ENCODE data around the gene AGAP1.
"Not testable (repeated sequence)": the region's sequence is repeated elsewhere in the genome, so short reads cannot be mapped to it uniquely, and the experiment has no call there.

AGAP1 gene

GRCh38 chr2:235935773-235936172 lies 441.9 kb downstream of the AGAP1 start:
- DNase-seq, result no peak

- peak; percentile 35 for DNase-seq
Observed at GRCh38 chr2:235936493-235936892, 442.6 kb downstream of the AGAP1 start.

DNA sequence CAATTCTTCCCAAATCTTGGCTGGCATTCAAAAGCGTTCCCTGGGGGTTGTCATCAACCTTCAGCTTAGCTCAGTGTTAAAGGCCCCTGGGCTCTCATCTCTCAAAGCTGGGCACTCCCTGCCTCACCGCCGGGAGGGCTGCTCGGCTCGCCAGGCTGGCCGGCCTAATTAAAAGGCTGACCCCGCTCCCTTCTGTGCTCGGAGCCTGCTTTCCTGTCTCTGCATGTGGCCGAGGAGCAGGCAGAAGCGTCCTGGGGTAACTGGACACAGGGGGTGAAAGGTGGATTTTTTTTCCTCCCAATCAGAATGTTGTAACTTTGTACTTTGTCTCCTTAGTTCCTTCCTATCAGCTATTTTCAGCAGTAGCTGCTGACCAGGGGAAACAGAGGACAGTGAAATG lies 443.2 kb downstream of the AGAP1 start:
- DNase-seq, result no peak

GRCh38 chr2:235937526-235937925 lies 443.7 kb downstream of the AGAP1 start:
- DNase-seq, result no peak

DNA sequence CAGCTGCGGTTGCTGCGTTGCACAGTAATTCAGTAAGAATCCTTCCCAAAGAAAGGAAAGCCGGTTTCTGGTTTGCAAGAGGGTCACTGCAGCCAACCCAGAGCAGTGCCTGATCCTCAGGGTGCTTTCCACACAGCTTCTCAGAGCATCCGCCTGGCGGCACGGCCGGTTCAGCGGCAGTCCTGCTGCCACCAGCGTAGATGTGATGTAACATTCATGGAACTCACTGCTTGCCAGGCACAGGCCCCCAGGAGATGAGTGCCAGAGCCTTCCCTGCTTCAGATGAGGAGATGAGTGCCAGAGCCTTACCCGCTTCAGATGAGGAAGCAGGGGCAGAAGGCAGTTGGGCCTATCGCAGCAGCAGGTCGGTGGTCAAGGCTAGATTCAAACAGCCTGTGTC lies 444.1 kb downstream of the AGAP1 start:
- DNase-seq, result no peak

DNA sequence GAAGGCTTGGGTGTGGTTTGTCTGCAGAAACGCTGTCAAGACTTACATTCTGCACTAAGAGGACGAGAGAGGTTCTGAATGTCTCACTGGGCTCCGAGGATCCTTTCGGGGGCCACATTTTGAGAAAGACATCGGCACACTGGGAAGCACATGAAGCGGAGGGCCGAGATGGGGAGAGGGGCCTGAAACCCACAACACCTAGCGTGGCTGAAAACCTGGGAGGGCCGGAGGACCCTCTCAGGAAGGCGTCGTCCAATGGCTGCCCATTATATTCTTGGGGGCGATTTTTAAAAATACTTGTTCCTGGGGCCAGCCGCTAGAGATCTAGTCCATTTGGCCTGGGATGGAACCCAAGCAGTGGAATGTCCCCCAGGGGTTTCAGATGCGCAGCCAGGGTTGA lies 444.8 kb downstream of the AGAP1 start:
- DNase-seq, result no peak

DNA sequence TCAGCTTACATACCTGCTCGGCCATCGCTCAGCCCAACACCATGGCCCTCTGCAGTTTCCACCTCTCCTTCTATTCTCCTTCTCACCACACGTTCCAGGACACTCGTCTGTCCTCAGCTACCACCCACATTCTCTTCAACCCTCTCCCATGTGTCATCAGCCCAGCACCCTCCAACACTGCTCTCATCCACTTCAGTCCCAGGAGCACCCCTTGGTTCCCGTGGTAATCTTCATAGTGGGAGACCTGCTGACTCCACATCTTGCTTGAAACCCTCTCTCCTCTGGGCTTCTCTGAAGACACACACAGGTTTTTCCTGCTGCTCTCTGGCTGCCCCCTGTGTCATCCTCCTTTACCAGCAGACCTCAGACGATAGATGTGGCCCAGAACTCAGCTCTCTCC lies 445.6 kb downstream of the AGAP1 start:
- no peak for DNase-seq

DNA sequence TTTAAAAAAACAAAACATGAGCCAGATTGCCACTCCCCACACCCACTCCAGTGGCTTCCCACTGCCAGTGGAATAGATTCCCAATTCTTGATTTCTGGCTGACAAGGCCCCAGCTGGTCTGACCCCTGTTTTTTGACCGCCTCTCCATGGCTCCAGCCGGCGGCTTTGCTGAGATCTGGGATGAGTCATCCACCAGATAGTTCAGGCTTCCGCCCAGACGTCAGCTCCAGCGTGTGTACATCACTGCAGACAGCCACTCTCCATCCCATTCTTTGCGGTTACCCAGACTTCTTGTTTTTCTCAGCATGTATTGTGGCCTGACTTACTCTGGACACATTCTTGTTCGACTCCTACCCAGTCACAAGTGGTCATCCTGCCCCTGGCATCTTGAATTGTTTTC lies 446.5 kb downstream of the AGAP1 start:
- DNase-seq, result no peak

DNA sequence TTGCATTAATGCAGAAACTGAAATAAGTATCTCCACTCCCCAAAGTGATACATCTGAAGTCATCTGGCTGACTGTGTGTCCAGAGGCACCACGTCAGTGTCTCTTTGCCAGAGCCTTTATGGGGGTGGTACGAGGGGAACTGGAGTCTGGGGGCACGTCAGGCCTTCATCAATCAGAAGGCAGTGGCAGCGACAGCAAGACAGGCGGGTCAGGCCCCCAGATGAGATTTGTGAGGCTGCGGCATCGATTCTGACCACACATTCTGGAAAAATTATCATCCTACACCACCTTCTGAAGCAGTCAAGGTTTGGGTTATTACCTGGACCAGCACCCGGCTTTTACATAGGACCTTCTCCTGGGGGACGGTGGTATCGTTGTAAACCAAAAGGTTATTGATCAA lies 450.7 kb downstream of the AGAP1 start:
- no peak for DNase-seq

GRCh38 chr2:235945608-235946140 lies 451.8 kb downstream of the AGAP1 start:
- no peak for DNase-seq

DNA sequence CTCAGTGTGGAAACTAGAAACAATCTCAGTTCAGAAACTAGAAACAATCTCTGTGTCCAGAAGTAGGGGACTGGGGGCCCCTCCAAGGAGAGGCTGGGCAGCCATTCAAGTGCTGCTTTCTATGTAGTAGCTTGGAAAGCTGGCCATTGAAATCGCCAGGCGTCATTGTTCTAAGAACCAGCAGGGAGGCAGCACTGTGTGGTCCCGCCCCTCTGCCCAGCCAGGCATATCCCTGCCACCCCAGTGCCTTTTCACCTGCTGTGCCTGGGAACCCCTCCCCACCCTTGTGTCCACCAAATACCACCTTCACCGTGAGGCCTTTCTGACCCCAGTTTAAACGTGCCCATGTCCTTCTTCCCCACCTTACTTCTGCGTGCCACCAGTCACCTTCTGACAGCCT lies 452.7 kb downstream of the AGAP1 start:
- no peak for DNase-seq

DNA sequence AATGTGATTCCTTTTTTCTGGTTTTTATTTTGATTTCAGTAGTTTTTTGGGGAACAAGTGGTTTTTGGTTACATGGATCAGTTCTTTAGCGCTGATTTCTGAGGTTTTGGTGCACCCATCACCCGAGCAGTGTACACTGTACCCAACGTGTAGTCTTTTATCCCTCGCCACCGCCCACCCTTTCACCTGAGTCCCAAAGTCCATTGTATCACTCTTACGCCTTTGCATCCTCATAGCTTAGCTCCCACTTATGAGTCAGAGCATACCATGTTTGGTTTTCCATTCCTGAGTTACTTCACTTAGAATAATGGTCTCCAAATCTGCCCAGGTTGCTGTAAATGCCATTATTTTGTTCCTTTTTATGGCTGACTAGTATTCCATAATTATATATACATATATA lies 453.2 kb downstream of the AGAP1 start:
- DNase-seq, result not testable (repeated sequence)

DNA sequence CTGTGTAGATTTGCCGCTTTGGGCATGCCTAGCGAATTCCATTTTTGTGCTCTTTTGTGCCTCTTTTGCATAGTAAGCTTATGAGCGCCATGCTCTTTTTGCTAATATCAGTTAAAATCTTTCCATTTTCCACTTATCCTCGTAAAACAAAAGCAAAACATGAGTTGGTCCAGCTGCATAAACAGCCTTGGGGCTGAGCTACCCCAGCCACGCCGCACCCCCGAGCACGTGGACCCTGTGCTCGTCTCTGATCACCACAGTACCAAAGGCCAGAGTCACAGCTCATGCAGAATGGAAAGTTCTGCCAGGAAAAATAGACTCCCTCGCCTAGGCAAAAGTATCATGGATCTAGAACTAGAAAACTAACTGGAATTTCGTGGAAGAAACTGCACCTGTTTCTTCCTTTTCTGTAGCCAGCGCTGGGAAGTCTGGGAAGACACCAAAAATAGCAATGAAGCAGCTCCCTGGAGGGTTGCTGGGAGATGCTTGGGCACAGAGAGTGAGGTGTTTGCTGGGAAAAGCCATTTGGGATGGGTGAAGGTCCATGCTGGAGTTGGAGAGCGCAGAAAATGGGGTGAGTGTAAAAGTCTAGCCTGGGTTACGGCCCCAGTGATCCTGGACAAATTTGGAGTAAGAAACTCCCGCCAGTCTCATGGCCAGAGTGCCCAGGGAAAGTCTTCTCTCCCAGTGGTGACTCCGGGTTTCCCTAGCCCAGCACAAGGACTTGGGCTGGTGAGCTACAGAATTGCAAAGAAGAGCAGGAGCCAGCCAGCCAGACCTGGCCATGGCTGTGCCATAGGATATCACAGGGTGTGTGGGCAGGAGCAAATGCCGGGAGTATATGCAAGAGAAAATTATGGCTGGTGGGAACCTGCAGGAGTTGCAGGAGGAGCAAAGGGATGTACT lies 456.0 kb downstream of the AGAP1 start:
- no peak for DNase-seq

DNA sequence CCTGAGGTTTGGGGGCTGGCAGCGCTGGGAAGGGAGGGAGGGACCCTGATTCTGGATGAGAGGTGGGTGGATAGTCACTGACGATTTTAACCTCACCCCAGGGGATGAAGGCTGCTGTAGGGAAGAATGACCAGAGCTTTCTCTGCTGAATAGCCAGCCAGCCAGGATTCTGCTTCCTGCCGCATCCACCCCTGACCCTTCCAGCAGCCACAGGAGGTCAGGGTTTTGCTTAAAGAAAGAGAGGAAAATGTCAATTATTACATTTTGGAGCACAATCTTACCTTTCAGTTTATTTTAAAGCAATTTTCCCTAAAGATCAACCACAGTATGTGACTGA lies 456.6 kb downstream of the AGAP1 start:
- no peak for DNase-seq

DNA sequence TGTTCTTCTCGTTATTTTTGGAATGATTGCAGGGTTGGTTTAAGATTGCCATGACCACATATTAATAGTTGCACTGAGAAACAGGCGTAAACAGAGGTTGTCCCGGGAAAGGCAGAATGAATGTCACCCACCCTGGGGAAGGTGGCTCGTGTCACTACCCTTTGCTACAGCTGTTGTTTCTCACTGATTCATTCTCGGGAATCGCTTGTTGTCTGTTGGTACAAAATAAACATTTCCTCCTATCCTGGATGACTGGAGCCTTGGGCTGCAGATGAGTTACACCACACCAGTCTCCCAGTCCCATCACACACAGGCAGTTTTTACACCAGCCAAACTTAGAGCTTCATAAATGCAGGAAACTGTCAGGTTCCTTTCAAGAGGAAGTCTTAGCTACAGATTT lies 457.6 kb downstream of the AGAP1 start:
- DNase-seq, result no peak

DNA sequence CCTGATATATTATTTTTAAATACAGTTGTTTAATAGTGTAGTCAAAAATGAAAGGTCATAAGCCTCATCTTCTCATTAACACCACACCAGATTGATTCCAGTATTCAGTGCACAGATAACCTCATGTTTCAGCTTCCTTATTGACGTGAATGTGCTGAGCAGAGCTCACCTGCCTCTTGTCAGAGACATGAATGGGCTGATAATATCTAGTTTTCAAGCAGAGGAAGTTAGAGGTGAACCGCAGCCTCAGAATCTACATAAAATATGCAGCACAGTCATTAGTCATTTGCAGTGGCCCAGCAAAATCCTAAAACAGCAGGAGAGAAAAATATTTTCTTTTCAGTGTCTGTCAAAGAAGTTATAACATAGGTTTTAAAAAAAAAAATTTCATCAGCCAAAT lies 458.1 kb downstream of the AGAP1 start:
- DNase-seq, result peak; percentile 32

DNA sequence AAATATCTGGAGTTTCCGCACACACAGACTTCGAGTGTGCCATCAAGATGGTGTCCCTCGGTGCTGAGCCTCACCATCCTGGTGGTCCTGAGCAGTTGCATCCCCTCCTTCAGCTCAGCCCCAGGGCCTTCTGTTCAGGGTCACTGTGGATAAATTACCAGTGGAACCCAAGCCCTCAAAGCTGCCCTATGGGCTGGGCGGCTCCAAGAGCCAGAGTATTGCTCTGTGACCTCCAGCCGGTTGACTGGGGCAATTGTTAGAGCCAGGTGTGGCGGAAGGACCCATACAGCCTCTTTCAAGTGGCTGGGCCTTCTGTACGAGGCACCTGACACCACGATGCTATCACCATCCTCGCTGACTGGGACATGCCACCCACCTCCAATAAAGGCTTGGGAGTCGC lies 458.9 kb downstream of the AGAP1 start:
- DNase-seq, result no peak

DNA sequence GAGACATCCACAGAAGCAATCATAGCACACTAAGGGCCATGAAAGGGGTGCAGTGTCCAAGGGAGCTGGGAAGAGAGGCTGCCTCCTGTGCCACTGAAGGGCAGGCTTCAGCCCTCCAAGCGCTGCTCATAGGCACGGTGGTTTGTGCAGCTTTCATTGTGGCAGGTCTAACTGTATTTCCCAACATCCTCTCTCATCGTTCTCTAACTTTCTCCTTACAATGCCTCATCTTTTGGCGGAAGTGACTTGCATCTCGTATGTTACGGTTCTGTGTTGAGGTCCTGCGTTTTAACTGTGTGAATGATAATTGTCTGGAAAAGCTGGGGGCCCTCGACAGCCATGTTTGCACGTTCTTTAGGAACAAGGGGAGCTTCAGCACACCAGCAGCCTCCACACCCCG lies 460.4 kb downstream of the AGAP1 start:
- no peak for DNase-seq

- no peak for DNase-seq
Observed at GRCh38 chr2:235954888-235955480, 461.1 kb downstream of the AGAP1 start.

GRCh38 chr2:235955664-235956063 lies 461.8 kb downstream of the AGAP1 start:
- no peak for DNase-seq

GRCh38 chr2:235956281-235956970 lies 462.6 kb downstream of the AGAP1 start:
- DNase-seq, result no peak

GRCh38 chr2:235957251-235957650 lies 463.4 kb downstream of the AGAP1 start:
- DNase-seq, result no peak

GRCh38 chr2:235958221-235958930 lies 464.5 kb downstream of the AGAP1 start:
- DNase-seq, result no peak

All from stimulated activated CD8-positive, alpha-beta memory T cell treated with anti-CD3 and anti-CD28 coated beads, Interleukin-4, amount 100 ng/mL, for 48 hours (primary cell).